GM19351 (cell line): Measurements from ENCODE around the gene CPA4.
"Not testable (repeated sequence)": the region's sequence is repeated elsewhere in the genome, so short reads cannot be mapped to it uniquely, and the experiment has no call there.

Experiments used
- ATAC-seq: cut with Tn5 transposase; IDR thresholded peaks from one replicate; pipeline ENCODE4 v1.9.1; 2021; ENCODE audit warnings: mild to moderate bottlenecking, moderate library complexity; ENCODE audit not compliant: unreplicated experiment

CPA4 gene

GRCh38 chr7:130292682-130293257 lies at the start of gene CPA4:
Gene CPA4, plus strand, starts transcription at chr7:130293161. Its CDS starts 20 bp downstream, at chr7:130293181.
- no peak for ATAC-seq

- not testable (repeated sequence) for ATAC-seq
Measured at GRCh38 chr7:130243486-130243885, 49.5 kb upstream of the CPA4 start.

- ATAC-seq = not testable (repeated sequence)
Measured at GRCh38 chr7:130246491-130246890, 46.5 kb upstream of the CPA4 start.

- ATAC-seq = not testable (repeated sequence)
Measured at GRCh38 chr7:130248842-130249241, 44.1 kb upstream of the CPA4 start.

GRCh38 chr7:130249626-130250025 lies 43.3 kb upstream of the CPA4 start:
- not testable (repeated sequence) for ATAC-seq

- ATAC-seq = no peak
Measured at GRCh38 chr7:130254555-130254954, 38.4 kb upstream of the CPA4 start.

GRCh38 chr7:130256704-130257103 lies 36.3 kb upstream of the CPA4 start:
- no peak for ATAC-seq

GRCh38 chr7:130258494-130259078 lies 34.4 kb upstream of the CPA4 start:
- no peak for ATAC-seq

- no peak for ATAC-seq
Measured at GRCh38 chr7:130262448-130262847, 30.5 kb upstream of the CPA4 start.

- no peak for ATAC-seq
Measured at GRCh38 chr7:130263130-130263529, 29.8 kb upstream of the CPA4 start.

- ATAC-seq = no peak
Measured at GRCh38 chr7:130266258-130266960, 26.6 kb upstream of the CPA4 start, which contains the start of gene CPA2. Gene CPA2, plus strand, starts transcription at chr7:130266863. Its CDS starts 19 bp downstream, at chr7:130266882.

GRCh38 chr7:130266961-130267321 lies 26.0 kb upstream of the CPA4 start:
- ATAC-seq = no peak

- no peak for ATAC-seq
Measured at GRCh38 chr7:130268463-130269317, 24.3 kb upstream of the CPA4 start.

- ATAC-seq = no peak
Measured at GRCh38 chr7:130269318-130269694, 23.7 kb upstream of the CPA4 start.

GRCh38 chr7:130270947-130271800 lies 21.8 kb upstream of the CPA4 start:
- no peak for ATAC-seq

- no peak for ATAC-seq
Measured at GRCh38 chr7:130272381-130273080, 20.4 kb upstream of the CPA4 start.

- no peak for ATAC-seq
Measured at GRCh38 chr7:130273081-130273932, 19.7 kb upstream of the CPA4 start.

GRCh38 chr7:130273933-130274255 lies 19.1 kb upstream of the CPA4 start:
- no peak for ATAC-seq

GRCh38 chr7:130274296-130274695 lies 18.7 kb upstream of the CPA4 start:
- no peak for ATAC-seq
